SK-N-SH treated with all-trans-retinoic acid at 6 μM for 48 hours (cell line): Measurements from ENCODE around the gene SLC5A5.

Experiments
- CSDC2 ChIP-seq: fragments of 250-450 bp; sonication (Bioruptor Pico); IDR thresholded peaks from 2 replicates; pipeline ENCODE4 v1.5.0; 2020; ENCODE audit warnings: mild to moderate bottlenecking, moderate library complexity
- ZNF565 ChIP-seq: fragments of 450-650 bp; formaldehyde crosslinking; conservative IDR thresholded peaks from 2 replicates; pipeline ENCODE4 v1.5.0; 2020; ENCODE audit warnings: low read depth, mild to moderate bottlenecking, moderate library complexity
- TF ChIP-seq, protein P1 (sequence below): fragments of 250-450 bp; sonication (Bioruptor Pico); IDR thresholded peaks from 2 replicates; pipeline ENCODE4 v1.5.1; 2020; ENCODE audit warnings: low read depth, mild to moderate bottlenecking, moderate library complexity

DNA sequence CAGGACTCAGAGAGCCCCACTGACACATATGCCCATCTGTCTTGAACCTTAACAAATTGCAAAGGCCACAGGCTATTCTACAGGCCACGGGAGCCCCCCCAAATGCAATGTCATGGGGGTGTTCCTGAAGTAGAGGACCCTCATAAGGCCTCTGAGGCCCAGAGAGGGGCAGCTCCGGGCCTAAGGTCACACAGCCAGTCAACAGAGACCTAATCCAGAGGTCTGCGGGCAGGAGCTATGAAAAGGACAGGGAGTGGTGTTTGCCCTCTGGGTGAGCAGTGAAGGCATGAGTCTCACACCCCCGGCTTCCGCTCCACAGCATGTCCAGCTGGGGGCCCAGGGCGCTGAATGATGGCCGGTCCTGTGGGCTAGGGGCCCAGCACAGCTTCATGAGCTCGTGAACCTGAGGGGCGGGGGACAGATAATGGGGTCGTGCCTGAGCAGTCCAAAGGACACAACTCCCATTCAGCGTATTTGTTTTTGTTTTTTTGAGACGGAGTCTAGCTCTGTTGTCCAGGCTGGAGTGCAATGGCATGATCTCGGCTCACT is 45.2 kb upstream of the SLC5A5 start:
- TF ChIP-seq ZNF565 (CRISPR knock-in tag): no peak
- TF ChIP-seq, protein P1, sequence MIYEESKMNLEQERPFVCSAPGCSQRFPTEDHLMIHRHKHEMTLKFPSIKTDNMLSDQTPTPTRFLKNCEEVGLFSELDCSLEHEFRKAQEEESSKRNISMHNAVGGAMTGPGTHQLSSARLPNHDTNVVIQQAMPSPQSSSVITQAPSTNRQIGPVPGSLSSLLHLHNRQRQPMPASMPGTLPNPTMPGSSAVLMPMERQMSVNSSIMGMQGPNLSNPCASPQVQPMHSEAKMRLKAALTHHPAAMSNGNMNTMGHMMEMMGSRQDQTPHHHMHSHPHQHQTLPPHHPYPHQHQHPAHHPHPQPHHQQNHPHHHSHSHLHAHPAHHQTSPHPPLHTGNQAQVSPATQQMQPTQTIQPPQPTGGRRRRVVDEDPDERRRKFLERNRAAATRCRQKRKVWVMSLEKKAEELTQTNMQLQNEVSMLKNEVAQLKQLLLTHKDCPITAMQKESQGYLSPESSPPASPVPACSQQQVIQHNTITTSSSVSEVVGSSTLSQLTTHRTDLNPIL: no peak
- no peak for TF ChIP-seq CSDC2 (CRISPR knock-in tag)
